H1 (cell line): Measurements from ENCODE around the gene MLANA. TPM values are rescaled to one million over a fixed set of nuclear protein-coding genes. Genes with fewer than 3 reads are reported as not detected.

ENCODE experiments used
- RAD21 ChIP-seq, 2 experiments: IDR thresholded peaks in 1 of 2; conservative IDR thresholded peaks in 1 of 2; 2 replicates each; pipeline ENCODE4 v1.6.1; 2011; ENCODE audit warnings: low read depth in 2 of 2, low read length in 2 of 2, improper control_type of control experiment in 1 of 2, inconsistent platforms in 1 of 2, mild to moderate bottlenecking in 1 of 2, moderate library complexity in 1 of 2
- RXRA ChIP-seq: IDR thresholded peaks from 2 replicates; pipeline ENCODE4 v1.6.1; 2011; ENCODE audit warnings: low read depth, mild to moderate bottlenecking, low read length, moderate library complexity; ENCODE audit not compliant: insufficient read depth
- ZNF274 ChIP-seq: IDR thresholded peaks from 2 replicates; pipeline ENCODE4 v1.7.0; 2012; ENCODE audit warnings: low read length, borderline replicate concordance; ENCODE audit errors: extremely low read depth
- polyA plus RNA-seq, 7 experiments: library from polyadenylated mRNA; depleted of rRNA in 3 of 7; stranded (reverse) in 5 of 7; unstranded in 2 of 7; fragments of >200 nt in 5 of 7; fragments of 200-250 nt in 2 of 7; gene quantifications; 1 replicate in 5 of 7; 2 replicates in 1 of 7; 4 replicates in 1 of 7; pipeline versions ENCODE4 v1.2.1 to v1.2.3, GENCODE V29; 2011 to 2013; ENCODE audit warnings: missing spikeins in 2 of 7, mixed read lengths in 2 of 7
- total RNA-seq: library from RNA; stranded (reverse); fragmentation: NEBNext Ultra II Directional; extraction: Animal tissue kit (Norgen Biotek cat#: 25700); gene quantifications from 2 replicates; pipeline ENCODE4 v1.2.1, GENCODE V29; 2021

Gene MLANA
- total and polyA plus RNA-seq, 2 of the 8 experiments (the other 6 are each of a cell fraction or from before 2014, with no cell fraction given): not detected

DNA sequence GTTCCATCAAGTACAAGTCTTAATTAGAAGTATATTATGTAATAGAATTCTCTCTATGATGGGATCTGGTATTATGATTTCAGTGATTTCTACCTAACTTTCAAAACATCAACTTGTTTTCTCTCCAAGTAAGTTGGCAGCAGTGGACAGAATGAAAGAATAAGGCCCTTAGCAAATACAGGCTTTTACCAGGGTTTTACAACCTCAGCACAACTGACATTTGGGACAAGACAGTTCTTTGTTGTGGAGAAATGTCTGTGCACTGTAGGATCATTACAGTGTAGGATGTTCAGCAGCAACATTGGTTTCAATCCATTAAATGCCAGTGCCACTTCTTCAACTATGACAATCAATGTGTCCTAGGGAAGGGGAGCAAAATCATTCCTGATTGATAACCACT is 48.8 kb downstream of the MLANA start (continued):
- no peak for TF ChIP-seq RAD21 (IDR thresholded peaks at IDR 0.05 in 1 of 2, conservative IDR thresholded peaks at IDR 0.05 in 1 of 2; ENCODE audit: low read depth in 2 of 2, low read length in 2 of 2)
- TF ChIP-seq ZNF274: no peak
- TF ChIP-seq RXRA: no peak
